GM23338 (cell line): ENCODE results near the gene GRK5.

Source experiments
- CTCF ChIP-seq, 2 experiments: fragments of 200-600 bp in 1 of 2; sonication (generic) in 1 of 2; conservative IDR thresholded peaks; 2 replicates each; pipeline versions ENCODE4 v1.5.1 to v1.6.1; 2016 to 2017; ENCODE audit warnings: antibody characterized with exemption in 2 of 2, low read depth in 2 of 2, mild to moderate bottlenecking in 2 of 2, moderate library complexity in 1 of 2
- EZH2 ChIP-seq: fragments of 200-600 bp; sonication (generic); IDR thresholded peaks from one replicate; pipeline ENCODE4 v1.8.0; 2017; ENCODE audit warnings: antibody characterized with exemption, mild to moderate bottlenecking, low read depth; ENCODE audit not compliant: unreplicated experiment
- ZNF114 ChIP-seq: fragments of 250-450 bp; sonication (Bioruptor Pico); IDR thresholded peaks from 2 replicates; pipeline ENCODE4 v1.5.0; 2020; ENCODE audit warnings: mild to moderate bottlenecking, moderate library complexity

DNA sequence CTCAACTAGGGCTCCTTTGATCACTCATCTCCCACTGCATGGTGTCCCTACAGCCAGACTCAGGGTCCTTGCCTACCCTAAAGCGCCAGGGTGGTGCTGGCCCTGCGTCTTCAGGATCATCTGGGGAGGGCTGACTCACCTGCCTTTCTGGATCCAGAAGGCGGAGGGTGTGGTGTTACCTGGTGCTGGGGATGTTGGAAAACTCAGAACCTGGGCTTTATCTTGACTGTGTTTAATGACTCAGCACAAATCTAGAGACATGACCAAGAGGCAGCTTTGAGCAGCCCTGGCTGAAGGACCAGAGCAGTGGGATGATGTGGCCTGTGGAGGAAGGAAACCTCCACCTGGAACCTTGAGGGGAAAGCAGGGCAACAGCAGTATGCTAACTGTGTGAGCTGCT is 96.5 kb downstream of the GRK5 start:
- TF ChIP-seq CTCF (conservative IDR thresholded peaks at IDR 0.05; ENCODE audit: low read depth in 2 of 2) (no peak), ZNF114 (CRISPR knock-in tag) (no peak), EZH2 (no peak)
